Kidney (tissue), 14 donors: Measurements from ENCODE around the gene RND1. TPM values are rescaled to one million over a fixed set of nuclear protein-coding genes. Genes with fewer than 3 reads are reported as not detected.
A peak's percentile ranks its signal among the peaks of the same experiment; 100 is the strongest.
"Not testable (repeated sequence)": the region's sequence is repeated elsewhere in the genome, so short reads cannot be mapped to it uniquely, and the experiment has no call there.

Experiments used
- DNase-seq, 5 donors: peaks; one replicate each; pipeline ENCODE4 v3.0.0-alpha.2; 2013 to 2020
- FAIRE-seq: peaks from 2 replicates; lab custom pipeline; 2012; peaks lifted over from hg19 to GRCh38; lab: Jason Lieb, UNC
- H3K27ac ChIP-seq, 2 donors: one replicate each; pipeline ENCODE4 v1.7.0; 2013; ENCODE audit warnings: low read depth in 2 of 2, low read length in 2 of 2, inconsistent platforms in 1 of 2
- H3K27me3 ChIP-seq: one replicate; pipeline ENCODE4 v1.7.1; 2013; ENCODE audit warnings: low read length, inconsistent platforms; ENCODE audit not compliant: control insufficient read depth, insufficient read depth
- H3K36me3 ChIP-seq, 3 donors: one replicate each; pipeline versions ENCODE4 v1.7.0 to v1.7.1; 2013; ENCODE audit warnings: low read length in 3 of 3, control low read depth in 1 of 3, inconsistent platforms in 1 of 3; ENCODE audit not compliant: insufficient read depth in 3 of 3, control insufficient read depth in 2 of 3
- H3K4me1 ChIP-seq, 3 donors: one replicate each; pipeline versions ENCODE4 v1.7.0 to v1.7.1; 2013; ENCODE audit warnings: low read length in 3 of 3, inconsistent platforms in 1 of 3, low read depth in 1 of 3; ENCODE audit not compliant: control insufficient read depth in 2 of 3, insufficient read depth in 2 of 3
- H3K4me3 ChIP-seq, 3 donors: one replicate each; pipeline versions ENCODE4 v1.7.0 to v1.8.1; 2013; ENCODE audit warnings: low read length in 3 of 3, control low read depth in 1 of 3, inconsistent platforms in 1 of 3
- H3K9ac ChIP-seq, 3 donors: one replicate each; pipeline versions ENCODE4 v1.7.0 to v1.7.1; 2013; ENCODE audit warnings: low read length in 3 of 3, control low read depth in 1 of 3, inconsistent platforms in 1 of 3
- H3K9me3 ChIP-seq, 3 donors: one replicate each; pipeline versions ENCODE4 v1.7.0 to v1.7.1; 2013; ENCODE audit warnings: low read length in 3 of 3, control low read depth in 1 of 3, inconsistent platforms in 1 of 3; ENCODE audit not compliant: control insufficient read depth in 2 of 3, insufficient read depth in 1 of 3
- intact Hi-C: fragments of 100-400 bp; cut with DNase I; formaldehyde crosslinking; loops from one replicate; pipeline ENCODE4 v1.11.1; 2022
- polyA plus RNA-seq: library from polyadenylated mRNA; stranded (reverse); fragments of 350-450 nt; fragmentation: Illumina TruSeq; extraction: RNeasy Lipid Tissue Mini Kit (QIAGEN cat#74804); gene quantifications from one replicate; pipeline ENCODE4 v1.2.3, GENCODE V29; 2014; ENCODE audit warnings: low read depth, low replicate concordance; ENCODE audit not compliant: insufficient read depth
- total RNA-seq: library from RNA; stranded (reverse); fragmentation: NEBNext Ultra II Directional; extraction: Animal tissue kit (Norgen Biotek cat#: 25700); gene quantifications from one replicate; pipeline ENCODE4 v1.2.1, GENCODE V29; 2021
- TF ChIP-seq, protein P1 (sequence below): IDR thresholded peaks from 3 replicates; pipeline ENCODE4 v1.5.1; 2012; ENCODE audit warnings: mild to moderate bottlenecking, moderate library complexity, borderline replicate concordance; ENCODE audit not compliant: insufficient read depth; ENCODE audit errors: extremely low read depth
- donor health status: control.
- donor health status: control.
- donor health status: control.
- donor health status: control.
- donor health status: control.
- donor health status: DM: yes; HTN: yes; CAD: no.
- donor health status: Normal renal cell carcinoma (clear cell type).

Gene RND1
- total and polyA plus RNA-seq, 2 donors from 2014 or later: 1.0 to 2.2 TPM

DNA sequence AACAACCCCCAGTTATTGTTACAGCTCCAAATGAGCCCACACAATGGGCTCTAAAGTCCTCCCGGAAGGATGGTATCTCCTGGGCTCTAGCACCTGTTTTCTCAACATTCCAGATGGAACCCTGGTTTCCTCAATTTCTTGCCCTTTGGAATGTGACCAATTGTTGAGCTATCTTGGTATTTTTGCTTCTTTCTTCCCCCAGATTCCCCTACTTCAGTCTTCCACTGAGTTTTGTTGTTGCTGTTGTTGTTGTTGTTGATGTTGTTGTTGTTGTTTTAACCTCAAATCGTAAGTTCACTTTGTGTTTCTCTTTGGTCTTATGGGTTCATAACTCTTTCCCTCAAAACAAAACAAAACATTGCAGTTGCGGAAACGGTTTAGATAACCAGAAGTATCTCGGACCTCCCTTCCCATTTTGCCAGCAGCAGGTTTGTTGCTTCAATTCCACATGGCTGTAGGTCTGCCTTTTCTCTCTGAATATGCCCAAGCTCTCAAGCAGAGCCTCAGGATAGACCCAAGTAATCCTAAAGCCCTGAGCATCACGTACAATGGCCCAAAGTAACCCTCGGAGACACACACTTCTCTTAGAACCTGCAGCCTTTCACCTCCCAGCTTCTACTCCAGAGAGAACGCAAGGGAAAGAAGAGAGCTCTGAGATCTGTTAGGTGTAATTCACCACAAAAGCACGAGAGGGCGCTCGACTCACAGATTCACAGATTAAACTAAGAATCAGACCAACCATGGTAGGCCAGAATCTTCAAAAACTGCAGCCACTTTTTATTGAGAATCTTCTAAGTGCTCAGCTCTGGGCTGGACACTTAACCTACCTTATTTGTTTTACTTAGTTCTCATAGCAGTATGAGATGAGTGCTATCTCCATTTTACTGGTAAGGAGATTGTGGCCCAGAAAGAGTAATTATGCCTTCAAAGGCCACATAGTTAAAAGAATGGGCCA, 12.7 kb downstream of the RND1 start:
- Histone ChIP-seq H3K9me3 (no peaks in the 10 kb centered on the region), H3K27me3 (no peaks in the 10 kb centered on the region), H3K4me1 (peaks cover 0 to 14% (median 14%) of the 10 kb centered on the region in 3 donors), H3K27ac (peak overlapping the region; percentile 39 to 79), H3K4me3 (peak overlapping the region; percentile 79 to 96 (median 83)), H3K36me3 (no peaks in the 10 kb centered on the region), H3K9ac (peak overlapping the region; percentile 1 to 43 (median 11))
- intact Hi-C loops: no loop called here
- TF ChIP-seq, protein P1, sequence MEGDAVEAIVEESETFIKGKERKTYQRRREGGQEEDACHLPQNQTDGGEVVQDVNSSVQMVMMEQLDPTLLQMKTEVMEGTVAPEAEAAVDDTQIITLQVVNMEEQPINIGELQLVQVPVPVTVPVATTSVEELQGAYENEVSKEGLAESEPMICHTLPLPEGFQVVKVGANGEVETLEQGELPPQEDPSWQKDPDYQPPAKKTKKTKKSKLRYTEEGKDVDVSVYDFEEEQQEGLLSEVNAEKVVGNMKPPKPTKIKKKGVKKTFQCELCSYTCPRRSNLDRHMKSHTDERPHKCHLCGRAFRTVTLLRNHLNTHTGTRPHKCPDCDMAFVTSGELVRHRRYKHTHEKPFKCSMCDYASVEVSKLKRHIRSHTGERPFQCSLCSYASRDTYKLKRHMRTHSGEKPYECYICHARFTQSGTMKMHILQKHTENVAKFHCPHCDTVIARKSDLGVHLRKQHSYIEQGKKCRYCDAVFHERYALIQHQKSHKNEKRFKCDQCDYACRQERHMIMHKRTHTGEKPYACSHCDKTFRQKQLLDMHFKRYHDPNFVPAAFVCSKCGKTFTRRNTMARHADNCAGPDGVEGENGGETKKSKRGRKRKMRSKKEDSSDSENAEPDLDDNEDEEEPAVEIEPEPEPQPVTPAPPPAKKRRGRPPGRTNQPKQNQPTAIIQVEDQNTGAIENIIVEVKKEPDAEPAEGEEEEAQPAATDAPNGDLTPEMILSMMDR: peak; percentile 98
- peak; percentile 76 to 97 (median 92) for DNase-seq
- peak; percentile 84 for FAIRE-seq

DNA sequence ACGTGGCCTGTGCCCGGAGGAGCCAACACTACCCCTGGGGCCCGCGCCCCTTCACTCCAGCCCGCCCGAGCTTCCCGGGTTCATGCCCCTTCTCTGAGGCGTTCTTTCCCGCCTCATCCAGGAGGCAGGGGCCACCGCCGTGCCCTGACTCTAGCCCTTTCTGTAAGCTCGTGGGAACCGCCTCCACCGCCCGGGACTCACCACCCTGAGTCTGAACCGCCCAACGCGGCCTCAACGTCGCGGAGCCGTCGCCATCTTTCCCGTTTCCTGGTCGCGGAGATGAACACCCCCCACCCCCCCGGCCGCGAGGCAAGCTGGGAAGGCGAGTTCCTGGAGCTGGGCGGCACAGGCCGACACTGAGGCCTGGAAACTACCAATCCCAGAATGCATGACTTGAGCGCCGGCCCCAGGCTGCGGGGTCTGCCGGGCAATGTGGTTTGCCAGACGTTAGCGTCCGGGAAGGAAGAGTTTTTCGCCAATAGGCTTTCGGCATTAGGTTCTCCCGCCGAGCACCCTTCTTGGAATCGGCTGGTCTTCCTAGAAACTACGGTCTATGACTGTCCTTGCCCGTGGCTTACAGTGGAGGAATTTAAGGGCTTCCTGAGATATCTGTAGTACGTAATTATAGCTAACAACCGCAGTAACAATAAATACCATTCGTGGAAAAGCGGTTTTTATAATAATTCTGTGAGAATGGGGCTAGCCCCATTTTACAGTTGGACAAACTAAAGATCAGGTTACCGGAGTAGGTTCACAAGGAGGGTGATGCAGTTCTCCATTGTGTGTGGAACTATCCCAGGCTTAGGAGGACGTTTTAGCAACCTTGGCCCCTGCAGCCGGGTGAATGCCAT, 13.6 kb downstream of the RND1 start, which contains the start of gene DDX23:
TSS of gene DDX23 (minus strand) at position 281 of the 851 bp plus-strand sequence. CDS start 6,381 bp downstream, outside the sequence.
- no peaks in the 10 kb centered on the region for H3K27me3 ChIP-seq
- no peaks in the 10 kb centered on the region for H3K36me3 ChIP-seq
- peak within 1 kb of the TSS; percentile 76 to 86 for H3K27ac ChIP-seq
- H3K9ac ChIP-seq: peak within 1 kb of the TSS; percentile 78 to 80 (median 78)
- H3K4me3 ChIP-seq: peak within 1 kb of the TSS; percentile 86 to 96 (median 93)
- FAIRE-seq: peak; percentile 80
- DNase-seq: peak; percentile 96 to 99 (median 98)
- H3K4me1 ChIP-seq: peaks cover 0 to 14% (median 14%) of the 10 kb centered on the region in 3 donors
- H3K9me3 ChIP-seq: no peaks in the 10 kb centered on the region
- TF ChIP-seq, protein P1: no peak
- intact Hi-C loops: no loop called here

DNA sequence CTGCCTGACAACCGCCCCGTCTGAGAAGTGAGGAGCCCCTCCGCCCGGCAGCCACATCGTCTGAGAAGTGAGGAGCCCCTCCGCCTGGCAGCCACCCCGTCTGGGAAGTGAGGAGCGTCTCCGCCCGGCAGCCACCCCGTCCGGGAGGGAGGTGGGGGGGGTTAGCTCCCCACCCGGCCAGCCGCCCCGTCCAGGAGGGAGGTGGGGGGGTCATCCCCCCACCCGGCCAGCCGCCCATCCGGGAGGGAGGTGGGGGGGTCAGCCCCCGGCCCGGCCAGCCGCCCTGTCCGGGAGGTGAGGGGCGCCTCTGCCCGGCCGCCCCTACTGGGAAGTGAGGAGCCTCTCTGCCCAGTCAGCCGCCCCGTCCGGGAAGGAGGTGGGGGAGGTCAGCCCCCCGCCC, 23.6 kb downstream of the RND1 start:
- H3K9me3 ChIP-seq, DNase-seq, H3K9ac ChIP-seq, H3K27me3 ChIP-seq, FAIRE-seq, H3K27ac ChIP-seq, H3K4me1 ChIP-seq, H3K4me3 ChIP-seq, intact Hi-C loops: not testable (repeated sequence)
- H3K36me3 ChIP-seq: peaks cover 9 to 47% (median 29%) of the 10 kb centered on the region in 3 donors
